Lower leg skin (tissue), 3 donors: Measurements from ENCODE around the gene DNAJC16.

Experiments used
- CTCF ChIP-seq, 3 donors: fragments of 450-650 bp; IDR thresholded peaks; one replicate each; pipeline ENCODE4 v1.5.1; 2016; ENCODE audit warnings: antibody characterized with exemption in 3 of 3, mild to moderate bottlenecking in 3 of 3, moderate library complexity in 2 of 3
- POLR2A ChIP-seq, 2 donors: fragments of 450-650 bp; IDR thresholded peaks; one replicate each; pipeline ENCODE4 v1.6.1; 2016 to 2017; ENCODE audit warnings: antibody characterized with exemption in 2 of 2, mild to moderate bottlenecking in 1 of 2, moderate library complexity in 1 of 2

GRCh38 chr1:15504436-15504835, 22.2 kb upstream of the DNAJC16 start:
- TF ChIP-seq CTCF (IDR thresholded peaks at IDR 0.05) (no peak), POLR2A (IDR thresholded peaks at IDR 0.05) (no peak)
